OCI-LY3 (cell line): ENCODE measurements around the gene KNOP1.

Experiments
- H2AFZ ChIP-seq: fragments of 200-600, 300-600 bp; shearing (Covaris generic); 2 replicates; pipeline ENCODE4 v1.6.0; 2014; ENCODE audit warnings: antibody characterized with exemption, low read depth, low read length
- H3K27ac ChIP-seq: fragments of 200-600, 300-600 bp; sonication (generic); 2 replicates; pipeline ENCODE4 v1.5.1; 2014; ENCODE audit warnings: mild to moderate bottlenecking, low read length, moderate library complexity, mixed read lengths
- H3K27me3 ChIP-seq: fragments of 200-600, 300-600 bp; sonication (generic); 2 replicates; pipeline ENCODE4 v1.6.1; 2014; ENCODE audit warnings: low read depth, low read length, mixed read lengths
- H3K36me3 ChIP-seq: fragments of 200-600, 300-600 bp; sonication (generic); replicated peaks from 2 replicates; pipeline ENCODE3; 2014; ENCODE audit warnings: low read depth, low read length, mixed read lengths
- H3K4me1 ChIP-seq: fragments of 300-600, 200-600 bp; sonication (generic); 2 replicates; pipeline ENCODE4 v1.6.1; 2014; ENCODE audit warnings: low read length, mixed read lengths
- H3K4me2 ChIP-seq: fragments of 200-600, 300-600 bp; sonication (generic); 2 replicates; pipeline ENCODE4 v1.6.1; 2014; ENCODE audit warnings: low read length, mixed read lengths
- H3K4me3 ChIP-seq: fragments of 300-600, 200-600 bp; sonication (generic); 2 replicates; pipeline ENCODE4 v1.5.1; 2014; ENCODE audit warnings: antibody characterized with exemption, mild to moderate bottlenecking, low read length, moderate library complexity
- H3K79me2 ChIP-seq: fragments of 300-600, 200-600 bp; shearing (Covaris generic); 2 replicates; pipeline ENCODE4 v1.6.1; 2014; ENCODE audit warnings: mild to moderate bottlenecking, low read length, mixed read lengths
- H3K9ac ChIP-seq: fragments of 300-600, 200-600 bp; shearing (Covaris generic); 2 replicates; pipeline ENCODE4 v1.6.0; 2014; ENCODE audit warnings: mild to moderate bottlenecking, low read length, moderate library complexity
- H3K9me3 ChIP-seq: fragments of 200-600, 300-600 bp; shearing (Covaris generic); 2 replicates; pipeline ENCODE4 v1.6.1; 2014; ENCODE audit warnings: low read length, mixed read lengths; ENCODE audit not compliant: insufficient read depth
- H4K20me1 ChIP-seq: fragments of 200-600, 300-600 bp; sonication (generic); 2 replicates; pipeline ENCODE4 v1.6.1; 2016; ENCODE audit warnings: low read length, mixed read lengths; ENCODE audit not compliant: insufficient read depth
- CTCF ChIP-seq: fragments of 200-600, 300-600 bp; sonication (generic); IDR thresholded peaks from 2 replicates; pipeline ENCODE4 v1.5.1; 2014; ENCODE audit warnings: antibody characterized with exemption, low read length, low read depth
- EZH2phosphoT487 ChIP-seq: fragments of 200-600 bp; shearing (Covaris generic); IDR thresholded peaks from 2 replicates; pipeline ENCODE4 v1.6.1; 2018; ENCODE audit warnings: antibody characterized with exemption, mixed run types, low read depth

KNOP1 gene

GRCh38 chr16:19735074-19735867 lies 17.2 kb upstream of the KNOP1 start:
- H3K27ac ChIP-seq = no peak overlapping the region

GRCh38 chr16:19733551-19733950 lies 15.5 kb upstream of the KNOP1 start:
- H2AFZ ChIP-seq = no peak overlapping the region
- no peak overlapping the region for H3K4me2 ChIP-seq
- no peaks in the 10 kb centered on the region for H3K27me3 ChIP-seq
- no peaks in the 10 kb centered on the region for H4K20me1 ChIP-seq
- no peak overlapping the region for H3K4me3 ChIP-seq
- no peak overlapping the region for H3K27ac ChIP-seq
- H3K79me2 ChIP-seq = no peaks in the 10 kb centered on the region
- no peaks in the 10 kb centered on the region for H3K9me3 ChIP-seq
- peaks cover 22% of the 10 kb centered on the region for H3K4me1 ChIP-seq
- peaks cover 11% of the 10 kb centered on the region for H3K36me3 ChIP-seq
- H3K9ac ChIP-seq = no peak overlapping the region
- TF ChIP-seq CTCF (no peak), EZH2phosphoT487 (no peak)

More at GRCh38 chr16:19735074-19735867, 17.2 kb upstream of the KNOP1 start:
- no peaks in the 10 kb centered on the region for H3K9me3 ChIP-seq
- no peaks in the 10 kb centered on the region for H3K79me2 ChIP-seq
- no peak for TF ChIP-seq CTCF
- TF ChIP-seq EZH2phosphoT487 = no peak
- no peak overlapping the region for H3K4me2 ChIP-seq
- H3K27me3 ChIP-seq = no peaks in the 10 kb centered on the region
- peaks cover 30% of the 10 kb centered on the region for H3K4me1 ChIP-seq
- H3K4me3 ChIP-seq = no peak overlapping the region
- no peak overlapping the region for H2AFZ ChIP-seq
- no peaks in the 10 kb centered on the region for H4K20me1 ChIP-seq
- H3K36me3 ChIP-seq = peaks cover 21% of the 10 kb centered on the region
- H3K9ac ChIP-seq = no peak overlapping the region

GRCh38 chr16:19728636-19728965 lies 10.6 kb upstream of the KNOP1 start:
- Histone ChIP-seq H3K9me3 (no peaks in the 10 kb centered on the region), H3K36me3 (peaks cover 6% of the 10 kb centered on the region), H3K79me2 (no peaks in the 10 kb centered on the region), H2AFZ (no peak overlapping the region), H3K4me2 (no peak overlapping the region), H3K27me3 (no peaks in the 10 kb centered on the region), H3K9ac (no peak overlapping the region), H3K27ac (no peak overlapping the region), H4K20me1 (no peaks in the 10 kb centered on the region), H3K4me1 (no peaks in the 10 kb centered on the region; the same call in 1 of the 2 replicates), H3K4me3 (no peak overlapping the region)
- TF ChIP-seq CTCF (no peak), EZH2phosphoT487 (no peak)

GRCh38 chr16:19722981-19723380 lies 5.0 kb upstream of the KNOP1 start:
- no peak overlapping the region for H3K27ac ChIP-seq
- peaks cover 16% of the 10 kb centered on the region for H3K4me1 ChIP-seq
- no peaks in the 10 kb centered on the region for H3K9me3 ChIP-seq
- H3K79me2 ChIP-seq = peaks cover 21% of the 10 kb centered on the region
- H3K27me3 ChIP-seq = no peaks in the 10 kb centered on the region
- peaks cover 4% of the 10 kb centered on the region for H3K36me3 ChIP-seq
- H3K4me3 ChIP-seq = no peak overlapping the region
- no peak overlapping the region for H3K9ac ChIP-seq
- no peak overlapping the region for H3K4me2 ChIP-seq
- H4K20me1 ChIP-seq = no peaks in the 10 kb centered on the region
- H2AFZ ChIP-seq = no peak overlapping the region
- TF ChIP-seq EZH2phosphoT487 = no peak
